A673 (cell line): ENCODE results near the gene BEST3.
"Not testable (repeated sequence)": the region's sequence is repeated elsewhere in the genome, so short reads cannot be mapped to it uniquely, and the experiment has no call there.

ENCODE experiments used
- CTCF ChIP-seq: fragments of 300-800, 200-600 bp; sonication (generic); conservative IDR thresholded peaks from 2 replicates; pipeline ENCODE4 v1.5.1; 2017; ENCODE audit warnings: low read depth, mild to moderate bottlenecking, antibody characterized with exemption, low read length, moderate library complexity, mixed read lengths
- EZH2 ChIP-seq: fragments of 200-600 bp; sonication (generic); IDR thresholded peaks from 2 replicates; pipeline ENCODE4 v1.6.1; 2017; ENCODE audit warnings: borderline replicate concordance, low read depth, mild to moderate bottlenecking, mixed read lengths, antibody characterized with exemption, low read length; ENCODE audit not compliant: poor library complexity, severe bottlenecking

DNA sequence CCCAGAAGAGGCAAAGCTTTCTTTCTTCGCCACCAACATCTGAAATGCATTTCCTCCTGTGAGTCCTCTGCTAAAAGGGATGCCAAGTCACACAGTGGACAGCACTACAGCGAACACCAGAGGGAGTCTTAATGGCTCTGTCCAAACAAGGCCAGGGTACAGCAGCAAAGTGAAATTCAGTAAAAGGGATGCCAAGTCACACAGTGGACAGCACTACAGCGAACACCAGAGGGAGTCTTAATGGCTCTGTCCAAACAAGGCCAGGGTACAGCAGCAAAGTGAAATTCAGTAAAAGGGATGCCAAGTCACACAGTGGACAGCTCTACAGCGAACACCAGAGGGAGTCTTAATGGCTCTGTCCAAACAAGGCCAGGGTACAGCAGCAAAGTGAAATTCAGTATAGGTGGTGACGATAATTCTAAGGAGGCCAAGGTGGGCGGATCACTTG, 34.1 kb downstream of the BEST3 start:
- not testable (repeated sequence) for TF ChIP-seq CTCF, EZH2
